HG02678 (cell line): Measurements from ENCODE around the gene TAS2R20.
"Not testable (repeated sequence)": the region's sequence is repeated elsewhere in the genome, so short reads cannot be mapped to it uniquely, and the experiment has no call there.

Experiments used
- ATAC-seq: cut with Tn5 transposase; IDR thresholded peaks from one replicate; pipeline ENCODE4 v1.9.1; 2021; ENCODE audit warnings: mild to moderate bottlenecking, moderate library complexity; ENCODE audit not compliant: unreplicated experiment

The TAS2R20 gene

GRCh38 chr12:10998204-10998603 is at the start of gene TAS2R20:
Gene TAS2R20 (minus strand): TSS chr12:10998304. CDS start chr12:10997875, 429 bp downstream.
- ATAC-seq, result no peak

- ATAC-seq, result not testable (repeated sequence)
Measured at GRCh38 chr12:11041366-11041765, 43.3 kb upstream of the TAS2R20 start.

- no peak for ATAC-seq
Measured at GRCh38 chr12:11040162-11040561, 42.1 kb upstream of the TAS2R20 start.

- no peak for ATAC-seq
Measured at GRCh38 chr12:11039171-11039570, 41.1 kb upstream of the TAS2R20 start.

GRCh38 chr12:11033959-11034358 is 35.9 kb upstream of the TAS2R20 start:
- not testable (repeated sequence) for ATAC-seq

GRCh38 chr12:11031307-11031706 is 33.2 kb upstream of the TAS2R20 start, which contains the start of gene TAS2R31:
Gene TAS2R31 (minus strand): TSS chr12:11031407. CDS start chr12:11031335, 72 bp downstream.
- no peak for ATAC-seq

GRCh38 chr12:11026118-11026517 is 28.0 kb upstream of the TAS2R20 start:
- ATAC-seq, result no peak

- no peak for ATAC-seq
Measured at GRCh38 chr12:11023387-11023786, 25.3 kb upstream of the TAS2R20 start.

GRCh38 chr12:11022520-11022919 is 24.4 kb upstream of the TAS2R20 start, which contains the start of gene TAS2R19:
Gene TAS2R19 (minus strand): TSS chr12:11022620. CDS start chr12:11022571, 49 bp downstream.
- ATAC-seq, result no peak

GRCh38 chr12:11016937-11017336 is 18.8 kb upstream of the TAS2R20 start:
- no peak for ATAC-seq

- no peak for ATAC-seq
Measured at GRCh38 chr12:11015775-11016430, 17.8 kb upstream of the TAS2R20 start.

- no peak for ATAC-seq
Measured at GRCh38 chr12:11014234-11014633, 16.1 kb upstream of the TAS2R20 start.

GRCh38 chr12:11007608-11008007 is 9.5 kb upstream of the TAS2R20 start:
- no peak for ATAC-seq

- ATAC-seq, result no peak
Measured at GRCh38 chr12:10994307-10994706, 3.8 kb downstream of the TAS2R20 start.

GRCh38 chr12:10989107-10989506 is 9.0 kb downstream of the TAS2R20 start:
- ATAC-seq, result no peak

- ATAC-seq, result no peak
Measured at GRCh38 chr12:10986812-10987211, 11.3 kb downstream of the TAS2R20 start, which contains the start of gene TAS2R50. Gene TAS2R50 (minus strand): TSS chr12:10986912. CDS start chr12:10986860, 52 bp downstream.

- ATAC-seq, result no peak
Measured at GRCh38 chr12:10982244-10982643, 15.9 kb downstream of the TAS2R20 start.

- ATAC-seq, result no peak
Measured at GRCh38 chr12:10974965-10975364, 23.1 kb downstream of the TAS2R20 start.

- no peak for ATAC-seq
Measured at GRCh38 chr12:10968765-10969456, 29.2 kb downstream of the TAS2R20 start.

GRCh38 chr12:10967409-10967808 is 30.7 kb downstream of the TAS2R20 start:
- ATAC-seq, result no peak

- no peak for ATAC-seq
Measured at GRCh38 chr12:10966314-10966713, 31.8 kb downstream of the TAS2R20 start.

GRCh38 chr12:10965476-10965875 is 32.6 kb downstream of the TAS2R20 start:
- no peak for ATAC-seq
